ENCODE data around the gene MRM2. TPM values are rescaled to one million over a fixed set of nuclear protein-coding genes. Genes with fewer than 3 reads are reported as not detected.

The MRM2 gene
- total RNA-seq, 1 experiment from 2014 or later, result 49.9 TPM

- TF ChIP-seq POLR2AphosphoS5 (IDR thresholded peaks at IDR 0.05; ENCODE audit: low read depth, low read length), result no peak
- no peak for TF ChIP-seq CTCF (IDR thresholded peaks at IDR 0.05)
- Histone ChIP-seq H3K27me3 (ENCODE audit: control insufficient read depth, insufficient read depth, low read length) (no peaks in the 10 kb centered on the region), H3K36me3 (ENCODE audit: control insufficient read depth, insufficient read depth, low read length) (no peaks in the 10 kb centered on the region; the same call in 1 of the 2 replicates), H3K9me3 (ENCODE audit: control insufficient read depth, insufficient read depth, low read depth, low read length) (no peaks in the 10 kb centered on the region), H3K4me1 (ENCODE audit: control insufficient read depth, insufficient read depth, low read length) (peaks cover 5% of the 10 kb centered on the region), H3K4me3 (ENCODE audit: low read depth in 2 of 2, low read length in 2 of 2) (no peak overlapping the region), H3K27ac (ENCODE audit: low read length) (no peak overlapping the region)
- POLR2A ChIA-PET, result interaction anchor here (0.6 kb wide), 2 partner anchors 29 to 70 kb away, joined by 3 read pairs; no protein-coding TSS in a partner anchor
- no TSS peak for BruUV-seq (replicated peaks)
- in situ Hi-C loops (cut with HindIII; ENCODE audit: low pct_unique_long_range_greater_than_20kb, low sequenced_read_pairs) (no loop called here), intact Hi-C loops (cut with micrococcal nuclease; ENCODE audit: unreplicated experiment) (no loop called here)
- DNase-seq (ENCODE audit: low read depth, low spot score), result no peak
- CTCF ChIA-PET, result no interaction called here
- ATAC-seq, result peak; percentile 39
Observed at GRCh38 chr7:2251841-2252771, 10.1 kb upstream of the MRM2 start.

- Histone ChIP-seq H3K27me3 (ENCODE audit: control insufficient read depth, insufficient read depth, low read length) (no peaks in the 10 kb centered on the region), H3K4me3 (ENCODE audit: low read depth in 2 of 2, low read length in 2 of 2) (no peak overlapping the region), H3K36me3 (ENCODE audit: control insufficient read depth, insufficient read depth, low read length) (no peaks in the 10 kb centered on the region; the same call in 1 of the 2 replicates), H3K27ac (ENCODE audit: low read length) (no peak overlapping the region), H3K9me3 (ENCODE audit: control insufficient read depth, insufficient read depth, low read depth, low read length) (no peaks in the 10 kb centered on the region), H3K4me1 (ENCODE audit: control insufficient read depth, insufficient read depth, low read length) (peaks cover 5% of the 10 kb centered on the region)
- no peak for ATAC-seq
- no TSS peak for BruUV-seq (replicated peaks)
- TF ChIP-seq POLR2AphosphoS5 (IDR thresholded peaks at IDR 0.05; ENCODE audit: low read depth, low read length) (no peak), CTCF (IDR thresholded peaks at IDR 0.05) (no peak), REST (IDR thresholded peaks at IDR 0.05; ENCODE audit: insufficient read depth in 1 of 2, low read depth in 2 of 2, low read length in 1 of 2) (no peak), TCF7L2 (IDR thresholded peaks at IDR 0.05; ENCODE audit: low read depth, low read length) (no peak), SIN3A (IDR thresholded peaks at IDR 0.05; ENCODE audit: borderline replicate concordance, insufficient read depth, low read depth, low read length) (no peak)
- ChIA-PET CTCF (no interaction called here), POLR2A (no interaction called here)
- no peak for DNase-seq (ENCODE audit: low read depth, low spot score)
- in situ Hi-C loops (cut with HindIII; ENCODE audit: low pct_unique_long_range_greater_than_20kb, low sequenced_read_pairs), result no loop called here
- intact Hi-C loops (cut with micrococcal nuclease; ENCODE audit: unreplicated experiment), result no loop called here
Observed at GRCh38 chr7:2251381-2251780, 9.4 kb upstream of the MRM2 start.
